Body of pancreas (tissue), 4 donors: ENCODE results near the gene VSTM2A. TPM values are rescaled to one million over a fixed set of nuclear protein-coding genes. Genes with fewer than 3 reads are reported as not detected.

Experiments used
- ATAC-seq: fragments of 150-250 bp; one replicate; pipeline ENCODE4 v1.9.1; 2016
- DNase-seq, 4 donors: peaks; one replicate each; pipeline ENCODE4 v3.0.0-alpha.2; 2019
- H3K27ac ChIP-seq, 4 donors: fragments of 200-600 bp; sonication (generic); 1 replicate in 3 of 4; 2 replicates in 1 of 4; pipeline versions ENCODE4 v1.5.1 to v1.6.1; 2016 to 2019; ENCODE audit warnings: mild to moderate bottlenecking in 1 of 4, mixed read lengths in 1 of 4, moderate library complexity in 1 of 4
- H3K27me3 ChIP-seq, 2 donors: fragments of 200-600 bp; sonication (generic); one replicate each; pipeline ENCODE4 v1.6.0; 2016; ENCODE audit warnings: mild to moderate bottlenecking in 1 of 2
- H3K36me3 ChIP-seq, 2 donors: fragments of 200-600 bp; sonication (generic); replicated peaks in 1 of 2; 2 replicates each; pipeline ENCODE4 v1.5.1; 2016; ENCODE audit warnings: low read depth in 2 of 2; ENCODE audit not compliant: insufficient read depth in 1 of 2
- H3K4me1 ChIP-seq: fragments of 200-600 bp; sonication (generic); one replicate; pipeline ENCODE4 v1.6.0; 2016
- H3K4me3 ChIP-seq, 2 donors: fragments of 200-600 bp; sonication (generic); 1 replicate in 1 of 2; 2 replicates in 1 of 2; pipeline ENCODE4 v1.5.1; 2016 to 2019
- H3K9me3 ChIP-seq, 3 donors: fragments of 200-600 bp; sonication (generic); 1 replicate in 2 of 3; 2 replicates in 1 of 3; pipeline ENCODE4 v1.5.1; 2016
- CTCF ChIP-seq, 7 experiments: fragments of 450-650 bp in 4 of 7; fragments of 200-600 bp in 3 of 7; sonication (generic) in 3 of 7; IDR thresholded peaks; one replicate each; pipeline ENCODE4 v1.5.1; 2016 to 2019; ENCODE audit warnings: antibody characterized with exemption in 7 of 7
- POLR2A ChIP-seq, 3 donors: fragments of 450-650 bp; IDR thresholded peaks; one replicate each; pipeline ENCODE4 v1.6.1; 2016; ENCODE audit warnings: antibody characterized with exemption in 3 of 3, mild to moderate bottlenecking in 2 of 3
- WGBS, 2 donors: methylation state at CpG; one replicate each; pipeline ENCODE4 v1.1.5; 2017; 5-methylcytosine and 5-hydroxymethylcytosine counted together
- intact Hi-C: fragments of 100-400 bp; cut with DNase I; formaldehyde crosslinking; loops from one replicate; pipeline ENCODE4 v1.15.1; 2023
- total RNA-seq, 2 donors: library from RNA; depleted of rRNA; stranded (reverse); fragments of >200 nt; gene quantifications; one replicate each; pipeline ENCODE4 v1.1.0, GENCODE V29; 2016

VSTM2A gene
- total RNA-seq, 2 donors from 2014 or later, result 0.26 TPM; not detected in 1

GRCh38 chr7:54546986-54547314 is 4.8 kb downstream of the VSTM2A start:
- H3K4me1 ChIP-seq, result peaks cover 12% of the 10 kb centered on the region
- WGBS, 2 donors, result 1 to 2% methylated on average over 9 to 12 of the region's 15 CpGs
- intact Hi-C loops, result no loop called here
- no peak overlapping the region for H3K27ac ChIP-seq
- no peaks in the 10 kb centered on the region for H3K36me3 ChIP-seq
- peaks cover 0 to 15% of the 10 kb centered on the region in 2 donors for H3K27me3 ChIP-seq
- no peak for ATAC-seq
- H3K9me3 ChIP-seq, result no peaks in the 10 kb centered on the region
- no peak for DNase-seq
- H3K4me3 ChIP-seq, result no peak overlapping the region
- no peak for TF ChIP-seq CTCF (IDR thresholded peaks at IDR 0.05)
- TF ChIP-seq POLR2A (IDR thresholded peaks at IDR 0.05), result no peak

DNA sequence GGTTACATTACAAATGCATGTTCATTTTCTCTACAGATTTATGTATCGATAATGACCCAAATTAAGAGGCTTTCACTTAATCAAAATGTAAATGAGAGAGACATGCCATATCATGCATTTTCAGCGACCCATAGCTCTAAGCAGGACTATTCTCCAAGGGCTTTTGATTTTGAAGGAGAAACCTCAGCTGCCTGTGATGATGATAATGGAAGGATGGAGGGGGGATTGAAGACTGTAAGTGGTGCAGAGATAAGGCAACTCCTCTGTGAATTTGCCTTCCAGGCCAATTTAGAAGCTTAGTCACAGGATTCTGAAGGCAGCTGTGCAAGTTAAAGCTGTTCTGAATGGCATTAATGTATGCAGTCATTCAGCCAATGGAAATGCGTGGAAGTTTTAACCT is 8.3 kb downstream of the VSTM2A start:
- no peak for ATAC-seq
- H3K27ac ChIP-seq, result no peak overlapping the region
- WGBS, 2 donors, result 60 to 66% methylated on average over 3 of the region's 3 CpGs
- H3K36me3 ChIP-seq, result no peaks in the 10 kb centered on the region
- H3K4me1 ChIP-seq, result peaks cover 5% of the 10 kb centered on the region
- TF ChIP-seq POLR2A (IDR thresholded peaks at IDR 0.05) (no peak), CTCF (IDR thresholded peaks at IDR 0.05) (no peak)
- intact Hi-C loops, result no loop called here
- H3K27me3 ChIP-seq, result no peaks in the 10 kb centered on the region
- H3K4me3 ChIP-seq, result no peak overlapping the region
- no peak for DNase-seq
- no peaks in the 10 kb centered on the region for H3K9me3 ChIP-seq

- DNase-seq, result no peak
- Histone ChIP-seq H3K9me3 (no peaks in the 10 kb centered on the region), H3K4me1 (no peaks in the 10 kb centered on the region), H3K27me3 (no peaks in the 10 kb centered on the region), H3K4me3 (no peak overlapping the region), H3K36me3 (no peaks in the 10 kb centered on the region), H3K27ac (no peak overlapping the region)
- 11 to 25% methylated on average over 1 of the region's 1 CpG for WGBS, 2 donors
- intact Hi-C loops, result no loop called here
- TF ChIP-seq POLR2A (IDR thresholded peaks at IDR 0.05) (no peak), CTCF (IDR thresholded peaks at IDR 0.05) (no peak)
- ATAC-seq, result no peak
Observed at GRCh38 chr7:54556121-54556520, 13.9 kb downstream of the VSTM2A start.

DNA sequence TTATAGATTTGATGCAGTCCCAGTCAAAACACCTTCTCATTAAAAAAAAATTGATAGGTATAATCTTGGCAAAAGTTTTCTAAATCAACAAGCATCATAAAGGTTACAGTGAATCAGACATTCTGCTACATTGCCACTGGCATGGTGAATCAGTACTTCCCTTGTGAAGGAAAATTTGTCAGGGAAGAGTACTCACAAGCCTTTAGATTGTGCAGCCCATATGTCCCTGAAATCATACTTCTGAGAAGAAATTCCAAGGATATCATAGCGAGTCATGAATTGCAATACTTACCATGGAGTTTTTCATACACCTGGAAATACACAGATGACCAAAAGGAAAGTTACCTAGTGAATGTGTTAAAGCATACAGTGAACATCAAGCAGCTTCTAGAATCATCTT is 17.2 kb downstream of the VSTM2A start:
- Histone ChIP-seq H3K36me3 (no peaks in the 10 kb centered on the region), H3K27me3 (no peaks in the 10 kb centered on the region), H3K4me3 (no peak overlapping the region), H3K9me3 (no peaks in the 10 kb centered on the region), H3K4me1 (peaks cover 14% of the 10 kb centered on the region), H3K27ac (no peak overlapping the region)
- intact Hi-C loops, result no loop called here
- TF ChIP-seq CTCF (IDR thresholded peaks at IDR 0.05) (no peak), POLR2A (IDR thresholded peaks at IDR 0.05) (no peak)
- ATAC-seq (no peak), DNase-seq (no peak)
- WGBS, 2 donors, result 71 to 80% methylated on average over 1 of the region's 1 CpG

- intact Hi-C loops, result no loop called here
- Histone ChIP-seq H3K4me1 (peaks cover 15% of the 10 kb centered on the region), H3K27me3 (no peaks in the 10 kb centered on the region), H3K9me3 (no peaks in the 10 kb centered on the region), H3K4me3 (no peak overlapping the region), H3K36me3 (no peaks in the 10 kb centered on the region), H3K27ac (no peak overlapping the region)
- TF ChIP-seq CTCF (IDR thresholded peaks at IDR 0.05) (no peak), POLR2A (IDR thresholded peaks at IDR 0.05) (no peak)
- WGBS, 2 donors, result 51 to 58% methylated on average over 2 of the region's 2 CpGs
- DNase-seq, result no peak
- ATAC-seq, result no peak
Observed at GRCh38 chr7:54560198-54560597, 18.0 kb downstream of the VSTM2A start.
